ENCODE results near the gene TSC22D4. TPM values are rescaled to one million over a fixed set of nuclear protein-coding genes. Genes with fewer than 3 reads are reported as not detected.

Gene TSC22D4
- polyA plus RNA-seq, 1 donor from 2014 or later, result 2.1 TPM

GRCh38 chr7:100488333-100489095 is 9.5 kb upstream of the TSC22D4 start (continued):
- no peak for TF ChIP-seq MXI1 (conservative IDR thresholded peaks at IDR 0.05; ENCODE audit: poor library complexity, severe bottlenecking)
- TF ChIP-seq SMC3 (conservative IDR thresholded peaks at IDR 0.05; ENCODE audit: poor library complexity), result no peak

- Histone ChIP-seq H4K20me1 (ENCODE audit: insufficient read depth) (no peaks in the 10 kb centered on the region), H3F3A (ENCODE audit: insufficient read depth, low read length, poor library complexity, severe bottlenecking) (no peaks in the 10 kb centered on the region), H2AFZ (ENCODE audit: low read depth, low read length) (no peak overlapping the region), H3K9ac (ENCODE audit: low read length) (no peak overlapping the region), H3K9me3 (ENCODE audit: low read length) (no peaks in the 10 kb centered on the region), H3K36me3 (ENCODE audit: insufficient read depth, low read length) (no peaks in the 10 kb centered on the region), H3K27ac (ENCODE audit: low read length) (no peak overlapping the region), H3K4me2 (ENCODE audit: low read length) (no peak overlapping the region), H3K9me2 (ENCODE audit: insufficient read depth, low read length) (no peaks in the 10 kb centered on the region), H3K27me3 (ENCODE audit: insufficient read depth, low read depth, low read length) (no peaks in the 10 kb centered on the region), H3K4me3 (ENCODE audit: low read length) (no peak overlapping the region), H3K79me2 (replicated peaks; ENCODE audit: insufficient read depth, low read length) (peaks cover 50% of the 10 kb centered on the region)
- TF ChIP-seq SMC3 (conservative IDR thresholded peaks at IDR 0.05; ENCODE audit: poor library complexity) (no peak), EP300 (conservative IDR thresholded peaks at IDR 0.05; ENCODE audit: poor library complexity, severe bottlenecking) (no peak), EZH2 (IDR thresholded peaks at IDR 0.05; ENCODE audit: borderline replicate concordance, insufficient read depth, low read length, poor library complexity, severe bottlenecking) (no peak), POLR2AphosphoS5 (IDR thresholded peaks at IDR 0.05) (no peak), REST (IDR thresholded peaks at IDR 0.05; ENCODE audit: borderline replicate concordance) (no peak), MXI1 (conservative IDR thresholded peaks at IDR 0.05; ENCODE audit: poor library complexity, severe bottlenecking) (no peak), CTCF (IDR thresholded peaks at IDR 0.05; ENCODE audit: poor library complexity, severe bottlenecking) (no peak)
These were observed 7.9 kb upstream of the TSC22D4 start for GRCh38 chr7:100486753-100487446.

GRCh38 chr7:100486111-100486636 is 7.2 kb upstream of the TSC22D4 start:
- H3K9ac ChIP-seq (ENCODE audit: low read length), result peak overlapping the region; percentile 97
- peak overlapping the region; percentile 83 for H3K4me3 ChIP-seq (ENCODE audit: low read length)
- no peaks in the 10 kb centered on the region for H3K9me2 ChIP-seq (ENCODE audit: insufficient read depth, low read length)
- peaks cover 50% of the 10 kb centered on the region for H3K79me2 ChIP-seq (replicated peaks; ENCODE audit: insufficient read depth, low read length)
- TF ChIP-seq RAD21 (conservative IDR thresholded peaks at IDR 0.05), result no peak
- no peak for TF ChIP-seq POLR2AphosphoS5 (IDR thresholded peaks at IDR 0.05)
- no peak for TF ChIP-seq SMC3 (conservative IDR thresholded peaks at IDR 0.05; ENCODE audit: poor library complexity)
- no peak for TF ChIP-seq MXI1 (conservative IDR thresholded peaks at IDR 0.05; ENCODE audit: poor library complexity, severe bottlenecking)
- TF ChIP-seq REST (IDR thresholded peaks at IDR 0.05; ENCODE audit: borderline replicate concordance), result no peak
- TF ChIP-seq TAF1 (IDR thresholded peaks at IDR 0.05; ENCODE audit: low read depth), result no peak
- no peak for TF ChIP-seq CTCF (IDR thresholded peaks at IDR 0.05; ENCODE audit: poor library complexity, severe bottlenecking)
- TF ChIP-seq EP300 (conservative IDR thresholded peaks at IDR 0.05; ENCODE audit: poor library complexity, severe bottlenecking), result no peak
- TF ChIP-seq EZH2 (IDR thresholded peaks at IDR 0.05; ENCODE audit: borderline replicate concordance, insufficient read depth, low read length, poor library complexity, severe bottlenecking), result no peak
- H4K20me1 ChIP-seq (ENCODE audit: insufficient read depth), result no peaks in the 10 kb centered on the region
- no peaks in the 10 kb centered on the region for H3F3A ChIP-seq (ENCODE audit: insufficient read depth, low read length, poor library complexity, severe bottlenecking)
- H3K36me3 ChIP-seq (ENCODE audit: insufficient read depth, low read length), result no peaks in the 10 kb centered on the region
- H2AFZ ChIP-seq (ENCODE audit: low read depth, low read length), result no peak overlapping the region
- no peaks in the 10 kb centered on the region for H3K9me3 ChIP-seq (ENCODE audit: low read length)
- H3K27me3 ChIP-seq (ENCODE audit: insufficient read depth, low read depth, low read length), result no peaks in the 10 kb centered on the region
- no peak overlapping the region for H3K27ac ChIP-seq (ENCODE audit: low read length)
- no peak overlapping the region for H3K4me2 ChIP-seq (ENCODE audit: low read length)
